GM12878 (cell line): ENCODE results near the gene SIDT1.

Experiments used
- SIN3A ChIP-seq: IDR thresholded peaks from 2 replicates; pipeline ENCODE4 v1.6.1; 2012; ENCODE audit warnings: low read depth, low read length, improper control_type of control experiment
- TF ChIP-seq, protein P1 (sequence below): IDR thresholded peaks from 2 replicates; pipeline ENCODE4 v1.6.1; 2011; ENCODE audit warnings: low read depth, mild to moderate bottlenecking, low read length, moderate library complexity, borderline replicate concordance; ENCODE audit errors: extremely low read depth
- TF ChIP-seq, protein P2 (sequence below), 3 experiments: IDR thresholded peaks in 2 of 3; conservative IDR thresholded peaks in 1 of 3; 2 replicates each; pipeline ENCODE4 v1.5.1; 2011; ENCODE audit warnings: low read depth in 3 of 3, low read length in 3 of 3, mild to moderate bottlenecking in 3 of 3, control low read depth in 2 of 3, moderate library complexity in 2 of 3, inconsistent platforms in 1 of 3, mixed read lengths in 1 of 3; ENCODE audit not compliant: control insufficient read depth in 2 of 3, insufficient read depth in 1 of 3; ENCODE audit errors: extremely low read depth in 1 of 3

- TF ChIP-seq, protein P1, sequence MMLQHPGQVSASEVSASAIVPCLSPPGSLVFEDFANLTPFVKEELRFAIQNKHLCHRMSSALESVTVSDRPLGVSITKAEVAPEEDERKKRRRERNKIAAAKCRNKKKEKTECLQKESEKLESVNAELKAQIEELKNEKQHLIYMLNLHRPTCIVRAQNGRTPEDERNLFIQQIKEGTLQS, result no peak
- no peak for TF ChIP-seq SIN3A
- TF ChIP-seq, protein P2, sequence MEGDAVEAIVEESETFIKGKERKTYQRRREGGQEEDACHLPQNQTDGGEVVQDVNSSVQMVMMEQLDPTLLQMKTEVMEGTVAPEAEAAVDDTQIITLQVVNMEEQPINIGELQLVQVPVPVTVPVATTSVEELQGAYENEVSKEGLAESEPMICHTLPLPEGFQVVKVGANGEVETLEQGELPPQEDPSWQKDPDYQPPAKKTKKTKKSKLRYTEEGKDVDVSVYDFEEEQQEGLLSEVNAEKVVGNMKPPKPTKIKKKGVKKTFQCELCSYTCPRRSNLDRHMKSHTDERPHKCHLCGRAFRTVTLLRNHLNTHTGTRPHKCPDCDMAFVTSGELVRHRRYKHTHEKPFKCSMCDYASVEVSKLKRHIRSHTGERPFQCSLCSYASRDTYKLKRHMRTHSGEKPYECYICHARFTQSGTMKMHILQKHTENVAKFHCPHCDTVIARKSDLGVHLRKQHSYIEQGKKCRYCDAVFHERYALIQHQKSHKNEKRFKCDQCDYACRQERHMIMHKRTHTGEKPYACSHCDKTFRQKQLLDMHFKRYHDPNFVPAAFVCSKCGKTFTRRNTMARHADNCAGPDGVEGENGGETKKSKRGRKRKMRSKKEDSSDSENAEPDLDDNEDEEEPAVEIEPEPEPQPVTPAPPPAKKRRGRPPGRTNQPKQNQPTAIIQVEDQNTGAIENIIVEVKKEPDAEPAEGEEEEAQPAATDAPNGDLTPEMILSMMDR (IDR thresholded peaks at IDR 0.05 in 2 of 3, conservative IDR thresholded peaks at IDR 0.05 in 1 of 3; ENCODE audit: control insufficient read depth in 2 of 3, extremely low read depth in 1 of 3, insufficient read depth in 1 of 3, low read depth in 3 of 3, low read length in 3 of 3), result no peak
Observed at GRCh38 chr3:113623324-113623723, 91.0 kb downstream of the SIDT1 start.
